CMK (cell line): ENCODE data around the gene SHH.
"Not testable (repeated sequence)": the region's sequence is repeated elsewhere in the genome, so short reads cannot be mapped to it uniquely, and the experiment has no call there.

Experiments
- DNase-seq: peaks from one replicate; pipeline ENCODE4 v3.0.0-alpha.2; 2010; ENCODE audit warnings: low read depth

Gene SHH

GRCh38 chr7:155819186-155819585, 6.9 kb upstream of the SHH start:
- DNase-seq: no peak

- no peak for DNase-seq
These were observed 6.5 kb upstream of the SHH start for GRCh38 chr7:155818820-155819168.

GRCh38 chr7:155818154-155818819, 6.0 kb upstream of the SHH start:
- DNase-seq: no peak

- DNase-seq: not testable (repeated sequence)
These were observed 5.3 kb upstream of the SHH start for GRCh38 chr7:155817515-155817914.

- DNase-seq: no peak
These were observed 4.7 kb upstream of the SHH start for GRCh38 chr7:155816996-155817395.

GRCh38 chr7:155816192-155816508, 3.9 kb upstream of the SHH start:
- DNase-seq: no peak

- no peak for DNase-seq
These were observed 3.3 kb upstream of the SHH start for GRCh38 chr7:155815332-155816191.

- DNase-seq: no peak
These were observed 2.3 kb upstream of the SHH start for GRCh38 chr7:155814316-155815276.

GRCh38 chr7:155813546-155814315, 1.5 kb upstream of the SHH start:
- no peak for DNase-seq

- DNase-seq: no peak
These were observed 862 bp upstream of the SHH start for GRCh38 chr7:155813125-155813524.

GRCh38 chr7:155811560-155811894, 736 bp downstream of the SHH start:
- no peak for DNase-seq

- DNase-seq: no peak
These were observed 1.3 kb downstream of the SHH start for GRCh38 chr7:155810770-155811559.

- no peak for DNase-seq
These were observed 2.1 kb downstream of the SHH start for GRCh38 chr7:155809947-155810769.

- no peak for DNase-seq
These were observed 2.8 kb downstream of the SHH start for GRCh38 chr7:155809332-155809946.

GRCh38 chr7:155808549-155809331, 3.5 kb downstream of the SHH start:
- no peak for DNase-seq

GRCh38 chr7:155807789-155808548, 4.3 kb downstream of the SHH start:
- DNase-seq: no peak

GRCh38 chr7:155807065-155807671, 5.1 kb downstream of the SHH start:
- no peak for DNase-seq
